Rectal smooth muscle tissue (tissue), 1 donor: ENCODE measurements around the gene CLEC16A.

Experiments used
- H3K27ac ChIP-seq: one replicate; pipeline ENCODE4 v1.7.0; 2013; ENCODE audit warnings: low read depth, low read length, inconsistent platforms
- H3K27me3 ChIP-seq: one replicate; pipeline ENCODE4 v1.7.0; 2013; ENCODE audit warnings: low read length; ENCODE audit not compliant: control insufficient read depth, insufficient read depth
- H3K36me3 ChIP-seq: one replicate; pipeline ENCODE4 v1.7.0; 2013; ENCODE audit warnings: low read length; ENCODE audit not compliant: control insufficient read depth, insufficient read depth
- H3K4me1 ChIP-seq: one replicate; pipeline ENCODE4 v1.7.0; 2013; ENCODE audit warnings: low read length; ENCODE audit not compliant: control insufficient read depth, insufficient read depth
- H3K4me3 ChIP-seq: one replicate; pipeline ENCODE4 v1.7.0; 2013; ENCODE audit warnings: low read length
- H3K9ac ChIP-seq: one replicate; pipeline ENCODE4 v1.7.0; 2013; ENCODE audit warnings: low read length

The CLEC16A gene

GRCh38 chr16:10994571-10994970, 50.2 kb downstream of the CLEC16A start:
- Histone ChIP-seq H3K4me1 (peaks cover 2% of the 10 kb centered on the region), H3K27me3 (no peaks in the 10 kb centered on the region), H3K9ac (no peak overlapping the region), H3K36me3 (peaks cover 8% of the 10 kb centered on the region), H3K4me3 (no peak overlapping the region), H3K27ac (no peak overlapping the region)

- peaks cover 2% of the 10 kb centered on the region for H3K4me1 ChIP-seq
- H3K27me3 ChIP-seq = no peaks in the 10 kb centered on the region
- no peak overlapping the region for H3K4me3 ChIP-seq
- no peak overlapping the region for H3K9ac ChIP-seq
- H3K27ac ChIP-seq = no peak overlapping the region
- H3K36me3 ChIP-seq = peaks cover 8% of the 10 kb centered on the region
Measured at GRCh38 chr16:10995565-10995964, 51.2 kb downstream of the CLEC16A start.

GRCh38 chr16:10997485-10997884, 53.1 kb downstream of the CLEC16A start:
- Histone ChIP-seq H3K9ac (no peak overlapping the region), H3K4me3 (no peak overlapping the region), H3K4me1 (no peaks in the 10 kb centered on the region), H3K36me3 (peaks cover 8% of the 10 kb centered on the region), H3K27me3 (no peaks in the 10 kb centered on the region), H3K27ac (no peak overlapping the region)

GRCh38 chr16:10999300-10999699, 54.9 kb downstream of the CLEC16A start:
- no peak overlapping the region for H3K27ac ChIP-seq
- H3K36me3 ChIP-seq = peaks cover 6% of the 10 kb centered on the region
- no peaks in the 10 kb centered on the region for H3K27me3 ChIP-seq
- H3K4me3 ChIP-seq = no peak overlapping the region
- H3K4me1 ChIP-seq = no peaks in the 10 kb centered on the region
- no peak overlapping the region for H3K9ac ChIP-seq

- H3K27me3 ChIP-seq = no peaks in the 10 kb centered on the region
- H3K36me3 ChIP-seq = peaks cover 5% of the 10 kb centered on the region
- H3K4me1 ChIP-seq = no peaks in the 10 kb centered on the region
- H3K4me3 ChIP-seq = no peak overlapping the region
- H3K27ac ChIP-seq = no peak overlapping the region
- no peak overlapping the region for H3K9ac ChIP-seq
Measured at GRCh38 chr16:11001611-11002010, 57.2 kb downstream of the CLEC16A start.

- Histone ChIP-seq H3K4me3 (no peak overlapping the region), H3K4me1 (no peaks in the 10 kb centered on the region), H3K36me3 (peaks cover 5% of the 10 kb centered on the region), H3K27me3 (no peaks in the 10 kb centered on the region), H3K9ac (no peak overlapping the region), H3K27ac (no peak overlapping the region)
Measured at GRCh38 chr16:11003141-11003540, 58.8 kb downstream of the CLEC16A start.

GRCh38 chr16:11004351-11004750, 60.0 kb downstream of the CLEC16A start:
- Histone ChIP-seq H3K36me3 (peaks cover 5% of the 10 kb centered on the region), H3K4me3 (no peak overlapping the region), H3K9ac (no peak overlapping the region), H3K27me3 (no peaks in the 10 kb centered on the region), H3K4me1 (no peaks in the 10 kb centered on the region), H3K27ac (no peak overlapping the region)

- no peak overlapping the region for H3K27ac ChIP-seq
Measured at GRCh38 chr16:11004973-11005610, 60.7 kb downstream of the CLEC16A start.

GRCh38 chr16:11005611-11005975, 61.2 kb downstream of the CLEC16A start:
- peaks cover 5% of the 10 kb centered on the region for H3K36me3 ChIP-seq
- H3K9ac ChIP-seq = no peak overlapping the region
- no peaks in the 10 kb centered on the region for H3K27me3 ChIP-seq
- no peak overlapping the region for H3K27ac ChIP-seq
- no peaks in the 10 kb centered on the region for H3K4me1 ChIP-seq
- H3K4me3 ChIP-seq = no peak overlapping the region

More at GRCh38 chr16:11004973-11005610, 60.7 kb downstream of the CLEC16A start:
- no peaks in the 10 kb centered on the region for H3K4me1 ChIP-seq
- H3K27me3 ChIP-seq = no peaks in the 10 kb centered on the region
- no peak overlapping the region for H3K4me3 ChIP-seq
- H3K9ac ChIP-seq = no peak overlapping the region
- peaks cover 5% of the 10 kb centered on the region for H3K36me3 ChIP-seq

- Histone ChIP-seq H3K36me3 (peaks cover 5% of the 10 kb centered on the region), H3K9ac (no peak overlapping the region), H3K4me1 (no peaks in the 10 kb centered on the region), H3K27me3 (no peaks in the 10 kb centered on the region), H3K4me3 (no peak overlapping the region), H3K27ac (no peak overlapping the region)
Measured at GRCh38 chr16:11006656-11007055, 62.3 kb downstream of the CLEC16A start.

GRCh38 chr16:11007714-11008280, 63.4 kb downstream of the CLEC16A start:
- H3K27me3 ChIP-seq = no peaks in the 10 kb centered on the region
- no peaks in the 10 kb centered on the region for H3K4me1 ChIP-seq
- H3K9ac ChIP-seq = no peak overlapping the region
- no peak overlapping the region for H3K27ac ChIP-seq
- H3K4me3 ChIP-seq = no peak overlapping the region
- H3K36me3 ChIP-seq = peaks cover 5% of the 10 kb centered on the region

GRCh38 chr16:11009027-11009755, 64.8 kb downstream of the CLEC16A start:
- Histone ChIP-seq H3K4me1 (no peaks in the 10 kb centered on the region), H3K9ac (no peak overlapping the region), H3K27me3 (no peaks in the 10 kb centered on the region), H3K4me3 (no peak overlapping the region), H3K36me3 (no peaks in the 10 kb centered on the region), H3K27ac (no peak overlapping the region)
